Caco-2 (cell line): ENCODE measurements around the gene MGLL. TPM values are rescaled to one million over a fixed set of nuclear protein-coding genes. Genes with fewer than 3 reads are reported as not detected.
"Not testable (repeated sequence)": the region's sequence is repeated elsewhere in the genome, so short reads cannot be mapped to it uniquely, and the experiment has no call there.

Experiments
- BruUV-seq: library from RNA; stranded (reverse); fragments of 400-500 nt; replicated peaks from 2 replicates; lab custom pipeline; 2021; lab: Mats Ljungman, UMichigan
- CTCF ChIA-PET: fragments of 300-600 bp; sonication (Branson Sonifier 250); formaldehyde crosslinking; loops from one replicate; lab custom pipeline; 2022; ENCODE audit warnings: antibody characterized with exemption; lab: Charles Lee
- POLR2A ChIA-PET: fragments of 300-600 bp; sonication (Branson Sonifier 250); formaldehyde crosslinking; loops from one replicate; lab custom pipeline; 2022; ENCODE audit warnings: antibody characterized with exemption; lab: Charles Lee
- DNase-seq, 2 experiments: peaks; one replicate each; pipeline versions ENCODE4 v3.0.0 to v3.0.0-alpha.2; 2020 to 2022
- H3K27me3 ChIP-seq: replicated peaks from 2 replicates; pipeline ENCODE4 v1.6.0; 2011; ENCODE audit warnings: low read length; ENCODE audit not compliant: control insufficient read depth, insufficient read depth
- H3K36me3 ChIP-seq: 2 replicates; pipeline ENCODE4 v1.5.1; 2011; ENCODE audit warnings: low read length; ENCODE audit not compliant: control insufficient read depth, insufficient read depth
- H3K4me1 ChIP-seq: fragments of 250-450 bp; sonication (Bioruptor Pico); 2 replicates; pipeline ENCODE4 v1.5.1; 2020; ENCODE audit warnings: mild to moderate bottlenecking
- H3K4me3 ChIP-seq: 2 replicates; pipeline ENCODE4 v1.5.1; 2011; ENCODE audit warnings: low read depth, mild to moderate bottlenecking, control low read depth, low read length
- H3K9me3 ChIP-seq: fragments of 250-450 bp; sonication (Bioruptor Pico); 2 replicates; pipeline ENCODE4 v1.5.1; 2020; ENCODE audit warnings: mild to moderate bottlenecking, moderate library complexity
- H3K27ac Mint-ChIP-seq: one replicate; pipeline ENCODE4 v1.8.0; 2022; ENCODE audit warnings: mixed read lengths; ENCODE audit not compliant: unreplicated experiment
- H3K27me3 Mint-ChIP-seq: one replicate; pipeline ENCODE4 v1.8.0; 2022; ENCODE audit warnings: mixed read lengths; ENCODE audit not compliant: insufficient read depth, unreplicated experiment
- H3K36me3 Mint-ChIP-seq: one replicate; pipeline ENCODE4 v1.8.0; 2022; ENCODE audit warnings: mild to moderate bottlenecking, mixed read lengths; ENCODE audit not compliant: insufficient read depth, unreplicated experiment
- H3K4me1 Mint-ChIP-seq: one replicate; pipeline ENCODE4 v1.8.0; 2022; ENCODE audit warnings: low read depth, mixed read lengths; ENCODE audit not compliant: unreplicated experiment
- H3K4me3 Mint-ChIP-seq: one replicate; pipeline ENCODE4 v1.8.0; 2022; ENCODE audit warnings: mild to moderate bottlenecking, moderate library complexity, mixed read lengths; ENCODE audit not compliant: unreplicated experiment
- H3K9me3 Mint-ChIP-seq: one replicate; pipeline ENCODE4 v1.8.0; 2022; ENCODE audit warnings: mixed read lengths; ENCODE audit not compliant: unreplicated experiment
- CTCF ChIP-seq, 2 experiments: fragments of 200-600 bp in 1 of 2; IDR thresholded peaks; 1 replicate in 1 of 2; 2 replicates in 1 of 2; pipeline versions ENCODE4 v1.5.1 to v1.8.0; 2011 to 2022; ENCODE audit warnings: antibody characterized with exemption in 1 of 2, control low read depth in 1 of 2, inconsistent platforms in 1 of 2, low read depth in 1 of 2, low read length in 1 of 2, mild to moderate bottlenecking in 1 of 2, moderate library complexity in 1 of 2; ENCODE audit not compliant: insufficient read depth in 1 of 2, severe bottlenecking in 1 of 2, unreplicated experiment in 1 of 2
- intact Hi-C: fragments of 100-400 bp; cut with micrococcal nuclease; formaldehyde crosslinking; loops from one replicate; pipeline ENCODE4 v1.10.0; 2022; ENCODE audit not compliant: unreplicated experiment
- total RNA-seq: library from RNA; stranded (reverse); gene quantifications from 2 replicates; pipeline ENCODE4 v1.2.3, GENCODE V29; 2022

The MGLL gene
- total RNA-seq, 1 experiment from 2014 or later: 7.8 TPM

- DNase-seq: peak in 1 of 2 experiments; percentile 27
- no peak overlapping the region for H3K4me3 ChIP-seq
- ChIA-PET CTCF (no interaction called here), POLR2A (no interaction called here)
- no peak for TF ChIP-seq CTCF (IDR thresholded peaks at IDR 0.05; ENCODE audit: insufficient read depth in 1 of 2, low read depth in 1 of 2, low read length in 1 of 2, severe bottlenecking in 1 of 2, unreplicated experiment in 1 of 2)
- no peaks in the 10 kb centered on the region for H3K9me3 ChIP-seq
- Mint-ChIP-seq H3K27me3 (no peaks in the 10 kb centered on the region), H3K27ac (no peak overlapping the region), H3K4me3 (no peak overlapping the region), H3K4me1 (no peaks in the 10 kb centered on the region), H3K36me3 (no peaks in the 10 kb centered on the region), H3K9me3 (no peaks in the 10 kb centered on the region)
- H3K4me1 ChIP-seq: no peaks in the 10 kb centered on the region
- intact Hi-C loops: no loop called here
- H3K36me3 ChIP-seq: no peaks in the 10 kb centered on the region
- no TSS peak for BruUV-seq
- no peaks in the 10 kb centered on the region for H3K27me3 ChIP-seq
Measured at GRCh38 chr3:127682561-127682960, 139.8 kb downstream of the MGLL start.

GRCh38 chr3:127682175-127682554 lies 140.2 kb downstream of the MGLL start:
- POLR2A ChIA-PET, H3K9me3 ChIP-seq, H3K4me1 ChIP-seq, H3K27me3 ChIP-seq, H3K27ac Mint-ChIP-seq, CTCF ChIA-PET, H3K4me1 Mint-ChIP-seq, H3K36me3 ChIP-seq, H3K4me3 Mint-ChIP-seq, H3K36me3 Mint-ChIP-seq, H3K27me3 Mint-ChIP-seq, H3K9me3 Mint-ChIP-seq, intact Hi-C loops, DNase-seq, BruUV-seq, H3K4me3 ChIP-seq: not testable (repeated sequence)

- Histone ChIP-seq H3K4me1 (no peaks in the 10 kb centered on the region), H3K9me3 (no peaks in the 10 kb centered on the region), H3K27me3 (no peaks in the 10 kb centered on the region), H3K4me3 (no peak overlapping the region), H3K36me3 (no peaks in the 10 kb centered on the region)
- Mint-ChIP-seq H3K4me1 (no peaks in the 10 kb centered on the region), H3K27ac (no peak overlapping the region), H3K4me3 (no peak overlapping the region), H3K27me3 (no peaks in the 10 kb centered on the region), H3K36me3 (no peaks in the 10 kb centered on the region), H3K9me3 (no peaks in the 10 kb centered on the region)
- ChIA-PET CTCF (interaction anchor here (0.9 to 1.1 kb wide), 2 partner anchors 10 to 12 kb away, joined by 3 read pairs; no protein-coding TSS in a partner anchor), POLR2A (no interaction called here)
- TF ChIP-seq CTCF (IDR thresholded peaks at IDR 0.05; ENCODE audit: insufficient read depth in 1 of 2, low read depth in 1 of 2, low read length in 1 of 2, severe bottlenecking in 1 of 2, unreplicated experiment in 1 of 2): no peak
- BruUV-seq: no TSS peak
- peak in 1 of 2 experiments; percentile 14 for DNase-seq
- intact Hi-C loops: no loop called here
Measured at GRCh38 chr3:127680798-127681221, 141.5 kb downstream of the MGLL start.
